ENCODE measurements around the gene ITGA7.

Gene ITGA7

DNA sequence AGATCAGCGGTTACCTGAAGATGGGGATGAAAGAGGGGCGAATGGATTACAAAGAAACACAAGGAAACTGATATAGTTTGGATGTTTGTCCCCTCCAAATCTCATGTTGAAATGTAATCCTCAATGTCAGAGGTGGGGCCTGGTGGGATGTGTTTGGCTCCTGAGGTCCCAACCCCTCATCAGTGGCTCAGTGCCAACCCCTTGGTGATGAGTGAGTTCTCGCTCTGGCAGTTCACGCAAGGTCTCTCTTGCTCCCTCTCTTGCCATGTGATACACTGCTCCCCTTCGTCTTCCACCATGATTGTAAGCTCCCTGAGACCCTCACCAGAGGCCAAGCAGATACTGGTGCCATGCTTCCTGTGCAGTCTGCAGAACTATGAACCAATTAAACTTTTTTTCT, 28.0 kb downstream of the ITGA7 start:
- TF ChIP-seq, protein P1, sequence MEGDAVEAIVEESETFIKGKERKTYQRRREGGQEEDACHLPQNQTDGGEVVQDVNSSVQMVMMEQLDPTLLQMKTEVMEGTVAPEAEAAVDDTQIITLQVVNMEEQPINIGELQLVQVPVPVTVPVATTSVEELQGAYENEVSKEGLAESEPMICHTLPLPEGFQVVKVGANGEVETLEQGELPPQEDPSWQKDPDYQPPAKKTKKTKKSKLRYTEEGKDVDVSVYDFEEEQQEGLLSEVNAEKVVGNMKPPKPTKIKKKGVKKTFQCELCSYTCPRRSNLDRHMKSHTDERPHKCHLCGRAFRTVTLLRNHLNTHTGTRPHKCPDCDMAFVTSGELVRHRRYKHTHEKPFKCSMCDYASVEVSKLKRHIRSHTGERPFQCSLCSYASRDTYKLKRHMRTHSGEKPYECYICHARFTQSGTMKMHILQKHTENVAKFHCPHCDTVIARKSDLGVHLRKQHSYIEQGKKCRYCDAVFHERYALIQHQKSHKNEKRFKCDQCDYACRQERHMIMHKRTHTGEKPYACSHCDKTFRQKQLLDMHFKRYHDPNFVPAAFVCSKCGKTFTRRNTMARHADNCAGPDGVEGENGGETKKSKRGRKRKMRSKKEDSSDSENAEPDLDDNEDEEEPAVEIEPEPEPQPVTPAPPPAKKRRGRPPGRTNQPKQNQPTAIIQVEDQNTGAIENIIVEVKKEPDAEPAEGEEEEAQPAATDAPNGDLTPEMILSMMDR (IDR thresholded peaks at IDR 0.05), result no peak
- H3K27ac Mint-ChIP-seq, result no peak overlapping the region

GRCh38 chr12:55676707-55677106, 31.0 kb downstream of the ITGA7 start:
- H3K36me3 Mint-ChIP-seq (ENCODE audit: low read depth), result no peaks in the 10 kb centered on the region

More for the DNA sequence above, 28.0 kb downstream of the ITGA7 start:
- no peaks in the 10 kb centered on the region for H3K9me3 Mint-ChIP-seq
- H3K27me3 Mint-ChIP-seq (ENCODE audit: low read depth, poor library complexity), result peaks cover 22% of the 10 kb centered on the region
- H3K4me3 Mint-ChIP-seq, result no peak overlapping the region
- DNase-seq, result no peak
- no peaks in the 10 kb centered on the region for H3K36me3 Mint-ChIP-seq (ENCODE audit: low read depth)
- H3K4me1 Mint-ChIP-seq, result peaks cover 34% of the 10 kb centered on the region

DNA sequence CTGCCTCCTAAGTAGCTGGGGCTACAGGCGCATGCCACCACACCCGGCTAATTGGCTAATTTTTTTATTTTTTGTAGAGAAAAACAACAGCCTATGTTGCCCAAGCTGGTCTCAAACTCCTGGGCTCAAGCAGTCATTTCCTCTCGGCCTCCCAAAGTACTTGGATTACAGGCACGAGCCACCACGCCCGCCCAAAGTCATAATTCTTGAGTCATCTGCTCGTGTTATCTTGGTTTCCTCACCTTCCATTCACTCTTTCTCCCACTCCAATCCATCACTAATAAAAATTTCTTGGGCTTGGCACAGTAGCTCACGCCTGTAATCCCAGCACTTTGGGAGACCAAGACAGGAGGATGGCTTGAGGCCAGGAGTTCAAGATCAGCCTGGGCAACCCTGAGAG, 32.0 kb downstream of the ITGA7 start:
- Mint-ChIP-seq H3K9me3 (no peaks in the 10 kb centered on the region), H3K36me3 (ENCODE audit: low read depth) (no peaks in the 10 kb centered on the region), H3K4me3 (no peak overlapping the region), H3K4me1 (peaks cover under 1% of the 10 kb centered on the region), H3K27ac (no peak overlapping the region), H3K27me3 (ENCODE audit: low read depth, poor library complexity) (peaks cover 23% of the 10 kb centered on the region)
- DNase-seq, result no peak
- TF ChIP-seq, protein P1 (IDR thresholded peaks at IDR 0.05), result no peak

More at GRCh38 chr12:55676707-55677106, 31.0 kb downstream of the ITGA7 start:
- Mint-ChIP-seq H3K4me1 (peaks cover 11% of the 10 kb centered on the region), H3K27ac (no peak overlapping the region), H3K27me3 (ENCODE audit: low read depth, poor library complexity) (peaks cover 23% of the 10 kb centered on the region), H3K9me3 (no peaks in the 10 kb centered on the region), H3K4me3 (no peak overlapping the region)
- TF ChIP-seq, protein P1 (IDR thresholded peaks at IDR 0.05), result no peak
- no peak for DNase-seq

GRCh38 chr12:55673638-55674037, 34.1 kb downstream of the ITGA7 start:
- Mint-ChIP-seq H3K9me3 (no peaks in the 10 kb centered on the region), H3K36me3 (ENCODE audit: low read depth) (no peaks in the 10 kb centered on the region), H3K4me1 (no peaks in the 10 kb centered on the region), H3K4me3 (no peak overlapping the region), H3K27ac (no peak overlapping the region), H3K27me3 (ENCODE audit: low read depth, poor library complexity) (peaks cover 29% of the 10 kb centered on the region)
- no peak for DNase-seq
- TF ChIP-seq, protein P1 (IDR thresholded peaks at IDR 0.05), result no peak

DNA sequence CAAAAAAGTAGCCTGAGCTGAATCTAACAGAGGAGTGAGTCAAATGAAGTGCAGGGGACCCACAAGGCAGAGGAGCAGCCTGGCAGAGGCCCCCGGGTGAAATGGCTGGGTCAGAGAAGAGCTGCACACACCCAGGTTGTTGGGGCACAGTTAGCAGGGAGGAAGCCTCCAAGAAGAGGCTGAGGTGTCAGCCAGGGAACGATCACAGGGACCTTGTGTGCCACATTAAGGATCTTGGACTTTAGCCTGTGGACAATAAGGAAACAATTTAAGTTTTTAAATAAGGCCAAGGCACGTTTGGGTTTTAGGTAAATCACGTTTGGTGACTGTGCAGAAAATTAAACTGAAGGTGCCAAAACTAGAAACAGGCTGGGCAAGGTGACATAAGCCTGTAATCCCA, 36.0 kb downstream of the ITGA7 start:
- Mint-ChIP-seq H3K36me3 (ENCODE audit: low read depth) (no peaks in the 10 kb centered on the region), H3K9me3 (no peaks in the 10 kb centered on the region), H3K4me1 (no peaks in the 10 kb centered on the region), H3K27ac (peak overlapping the region; percentile 57), H3K4me3 (no peak overlapping the region), H3K27me3 (ENCODE audit: low read depth, poor library complexity) (peaks cover 25% of the 10 kb centered on the region)
- DNase-seq, result no peak
- TF ChIP-seq, protein P1 (IDR thresholded peaks at IDR 0.05), result no peak

- no peaks in the 10 kb centered on the region for H3K4me1 Mint-ChIP-seq
- no peaks in the 10 kb centered on the region for H3K36me3 Mint-ChIP-seq (ENCODE audit: low read depth)
- no peaks in the 10 kb centered on the region for H3K9me3 Mint-ChIP-seq
- DNase-seq, result no peak
- H3K4me3 Mint-ChIP-seq, result no peak overlapping the region
- H3K27ac Mint-ChIP-seq, result no peak overlapping the region
- TF ChIP-seq, protein P1 (IDR thresholded peaks at IDR 0.05), result no peak
- H3K27me3 Mint-ChIP-seq (ENCODE audit: low read depth, poor library complexity), result peaks cover 13% of the 10 kb centered on the region
These were observed 37.4 kb downstream of the ITGA7 start for GRCh38 chr12:55670276-55670675.
